A549 (cell line): ENCODE measurements around the gene MPPED2. TPM values are rescaled to one million over a fixed set of nuclear protein-coding genes. Genes with fewer than 3 reads are reported as not detected.

Source experiments
- ATAC-seq, 2 experiments: fragments of 200-7000 bp in 1 of 2; fragments of >200 bp in 1 of 2; cut with Nextera tagmentation in 1 of 2; cut with Tn5 transposase in 1 of 2; 3 replicates each; pipeline versions ENCODE4 v1.8.0 to v1.9.1; 2018 to 2020; ENCODE audit warnings: mild to moderate bottlenecking in 1 of 2, moderate library complexity in 1 of 2
- CTCF ChIA-PET: fragments of 300-600 bp; sonication (Branson Sonifier 250); formaldehyde crosslinking; extraction: SDS; loops from one replicate; lab custom pipeline; 2021; ENCODE audit warnings: antibody characterized with exemption, inconsistent platforms; lab: Yijun Ruan, JAX
- POLR2A ChIA-PET: fragments of 350-600 bp; formaldehyde crosslinking; extraction: SDS; loops from one replicate; lab custom pipeline; 2021; ENCODE audit warnings: antibody characterized with exemption, inconsistent platforms; lab: Yijun Ruan, JAX
- DNase-seq, 2 experiments: peaks; one replicate each; pipeline versions ENCODE4 v3.0.0 to v3.0.0-alpha.2; 2011 to 2016; ENCODE audit warnings: low read depth in 1 of 2, low spot score in 1 of 2
- FAIRE-seq: peaks from 2 replicates; lab custom pipeline; 2011; peaks lifted over from hg19 to GRCh38; lab: Jason Lieb, UNC
- H3K27ac ChIP-seq, 2 experiments: fragments of >200 bp; sonication (Bioruptor Twin); formaldehyde crosslinking; 3 replicates each; pipeline ENCODE4 v1.5.1; 2016 to 2017
- H3K4me1 ChIP-seq: fragments of >200 bp; sonication (Bioruptor Twin); formaldehyde crosslinking; 3 replicates; pipeline ENCODE4 v1.6.1; 2016
- H3K4me2 ChIP-seq: fragments of >200 bp; sonication (Bioruptor Twin); formaldehyde crosslinking; 3 replicates; pipeline ENCODE4 v1.6.1; 2016
- H3K4me3 ChIP-seq: fragments of >200 bp; sonication (Bioruptor Twin); formaldehyde crosslinking; 3 replicates; pipeline ENCODE4 v1.5.1; 2016
- H3K9me3 ChIP-seq: fragments of >200 bp; sonication (Bioruptor Twin); formaldehyde crosslinking; 3 replicates; pipeline ENCODE4 v1.6.1; 2016
- CBX8 ChIP-seq: fragments of 200-600 bp; sonication (generic); IDR thresholded peaks from 2 replicates; pipeline ENCODE4 v1.6.1; 2016
- CEBPB ChIP-seq, 2 experiments: fragments of >200 bp in 1 of 2; sonication (Bioruptor Twin) in 1 of 2; formaldehyde crosslinking in 1 of 2; IDR thresholded peaks; 2 replicates each; pipeline ENCODE4 v1.6.1; 2012 to 2016
- CHD2 ChIP-seq: fragments of 150-350 bp; IDR thresholded peaks from 2 replicates; pipeline ENCODE4 v1.6.1; 2014; ENCODE audit warnings: low read length; ENCODE audit not compliant: partially characterized antibody
- CHD4 ChIP-seq: fragments of 200-600 bp; sonication (generic); IDR thresholded peaks from 2 replicates; pipeline ENCODE4 v1.6.1; 2016; ENCODE audit warnings: antibody characterized with exemption, mild to moderate bottlenecking, borderline replicate concordance
- E2F6 ChIP-seq: IDR thresholded peaks from 2 replicates; pipeline ENCODE4 v1.6.1; 2012; ENCODE audit warnings: low read depth, borderline replicate concordance
- EP300 ChIP-seq, 2 experiments: fragments of >200 bp; sonication (Bioruptor Twin); formaldehyde crosslinking; IDR thresholded peaks; 2 replicates in 1 of 2; 3 replicates in 1 of 2; pipeline ENCODE4 v1.6.1; 2016 to 2017
- FOSB ChIP-seq: fragments of 250-450 bp; sonication (Bioruptor Pico); IDR thresholded peaks from 2 replicates; pipeline ENCODE4 v1.5.0; 2020; ENCODE audit warnings: mild to moderate bottlenecking, moderate library complexity
- FOSL2 ChIP-seq, 2 experiments: fragments of 450-650 bp in 1 of 2; fragments of >200 bp in 1 of 2; sonication (Bioruptor Twin) in 1 of 2; formaldehyde crosslinking; IDR thresholded peaks; 2 replicates each; pipeline versions ENCODE4 v1.5.0 to v1.6.1; 2016 to 2020; ENCODE audit warnings: mild to moderate bottlenecking in 1 of 2, moderate library complexity in 1 of 2
- HES2 ChIP-seq: fragments of >200 bp; sonication (Bioruptor Twin); formaldehyde crosslinking; IDR thresholded peaks from 2 replicates; pipeline ENCODE4 v1.6.1; 2016
- HOXA7 ChIP-seq: fragments of 250-450 bp; sonication (Bioruptor Pico); IDR thresholded peaks from 2 replicates; pipeline ENCODE4 v1.5.0; 2020; ENCODE audit warnings: mild to moderate bottlenecking, moderate library complexity
- HOXB13 ChIP-seq: fragments of 250-450 bp; sonication (Bioruptor Pico); IDR thresholded peaks from 2 replicates; pipeline ENCODE4 v1.5.0; 2020; ENCODE audit warnings: low read depth, mild to moderate bottlenecking, moderate library complexity
- JUN ChIP-seq, 2 experiments: fragments of >200 bp; sonication (Bioruptor Twin); formaldehyde crosslinking; IDR thresholded peaks; 2 replicates in 1 of 2; 3 replicates in 1 of 2; pipeline ENCODE4 v1.6.1; 2016 to 2017
- JUNB ChIP-seq: fragments of >200 bp; sonication (Bioruptor Twin); formaldehyde crosslinking; IDR thresholded peaks from 2 replicates; pipeline ENCODE4 v1.6.1; 2016
- KDM1A ChIP-seq: fragments of 200-600 bp; sonication (generic); IDR thresholded peaks from 2 replicates; pipeline ENCODE4 v1.6.1; 2016; ENCODE audit warnings: low read depth, mild to moderate bottlenecking
- MAFK ChIP-seq: fragments of 450-650 bp; IDR thresholded peaks from 2 replicates; pipeline ENCODE4 v1.6.1; 2014; ENCODE audit not compliant: partially characterized antibody
- NR3C1 ChIP-seq: fragments of >200 bp; sonication (Bioruptor Twin); formaldehyde crosslinking; IDR thresholded peaks from 3 replicates; pipeline ENCODE4 v1.6.1; 2017
- PHF8 ChIP-seq: fragments of 200-600 bp; sonication (generic); IDR thresholded peaks from 2 replicates; pipeline ENCODE4 v1.6.1; 2016; ENCODE audit warnings: low read depth, mild to moderate bottlenecking, antibody characterized with exemption, moderate library complexity, borderline replicate concordance
- POLR2A ChIP-seq: IDR thresholded peaks from 2 replicates; pipeline ENCODE4 v1.6.1; 2012; ENCODE audit warnings: mild to moderate bottlenecking, low read length
- RAD21 ChIP-seq, 2 experiments: fragments of >200 bp in 1 of 2; sonication (Bioruptor Twin) in 1 of 2; formaldehyde crosslinking in 1 of 2; IDR thresholded peaks in 1 of 2; conservative IDR thresholded peaks in 1 of 2; 2 replicates in 1 of 2; 3 replicates in 1 of 2; pipeline ENCODE4 v1.6.1; 2012 to 2018; ENCODE audit warnings: inconsistent platforms in 1 of 2
- TFCP2L1 ChIP-seq: fragments of 250-450 bp; sonication (Bioruptor Pico); IDR thresholded peaks from 2 replicates; pipeline ENCODE4 v1.5.0; 2021; ENCODE audit warnings: mild to moderate bottlenecking
- TP53 ChIP-seq: fragments of 250-450 bp; sonication (Bioruptor Pico); IDR thresholded peaks from 2 replicates; pipeline ENCODE4 v1.5.0; 2021; ENCODE audit warnings: mild to moderate bottlenecking, moderate library complexity
- ZFP36 ChIP-seq: fragments of 450-650 bp; IDR thresholded peaks from 2 replicates; pipeline ENCODE4 v1.6.1; 2014; ENCODE audit warnings: borderline replicate concordance; ENCODE audit not compliant: partially characterized antibody
- ZNF302 ChIP-seq: fragments of 250-450 bp; sonication (Bioruptor Pico); IDR thresholded peaks from 2 replicates; pipeline ENCODE4 v1.9.0; 2021; ENCODE audit warnings: inconsistent platforms, mild to moderate bottlenecking, moderate library complexity
- WGBS: methylation state at CpG from one replicate; pipeline ENCODE4 v1.1.6; 2017; ENCODE audit errors: missing lambda C conversion rate; 5-methylcytosine and 5-hydroxymethylcytosine counted together
- polyA plus RNA-seq, 4 experiments: library from polyadenylated mRNA; depleted of rRNA in 3 of 4; stranded (reverse); fragments of >200 nt; fragmentation: RNase III in 1 of 4; extraction: RNeasy Plus Mini Kit Qiagen cat#74134 plus additional on column Dnase treatment in 1 of 4; gene quantifications; 2 replicates in 3 of 4; 3 replicates in 1 of 4; pipeline ENCODE4 v1.2.3, GENCODE V29; 2011 to 2017
- TF ChIP-seq, protein P1 (sequence below): fragments of 250-450 bp; sonication (Bioruptor Pico); IDR thresholded peaks from 2 replicates; pipeline ENCODE4 v1.5.0; 2021; ENCODE audit warnings: mild to moderate bottlenecking, moderate library complexity, borderline replicate concordance
- TF ChIP-seq, protein P2 (sequence below): fragments of >200 bp; sonication (Bioruptor Twin); formaldehyde crosslinking; IDR thresholded peaks from 3 replicates; pipeline ENCODE4 v1.6.1; 2016

Gene MPPED2
- polyA plus RNA-seq, 2 of the 4 experiments (the other 2 are of a cell fraction): not detected

- Histone ChIP-seq H3K4me3 (no peak overlapping the region), H3K9me3 (no peaks in the 10 kb centered on the region), H3K4me2 (no peak overlapping the region), H3K4me1 (no peaks in the 10 kb centered on the region), H3K27ac (no peak overlapping the region)
- ChIA-PET CTCF (interaction anchor here (1.2 kb wide), 1 partner anchor 11 kb away, joined by 3 read pairs; no protein-coding TSS in a partner anchor), POLR2A (no interaction called here)
- ATAC-seq (no peak), DNase-seq (no peak), FAIRE-seq (no peak)
- TF ChIP-seq TP53: no peak
- TF ChIP-seq, protein P1, sequence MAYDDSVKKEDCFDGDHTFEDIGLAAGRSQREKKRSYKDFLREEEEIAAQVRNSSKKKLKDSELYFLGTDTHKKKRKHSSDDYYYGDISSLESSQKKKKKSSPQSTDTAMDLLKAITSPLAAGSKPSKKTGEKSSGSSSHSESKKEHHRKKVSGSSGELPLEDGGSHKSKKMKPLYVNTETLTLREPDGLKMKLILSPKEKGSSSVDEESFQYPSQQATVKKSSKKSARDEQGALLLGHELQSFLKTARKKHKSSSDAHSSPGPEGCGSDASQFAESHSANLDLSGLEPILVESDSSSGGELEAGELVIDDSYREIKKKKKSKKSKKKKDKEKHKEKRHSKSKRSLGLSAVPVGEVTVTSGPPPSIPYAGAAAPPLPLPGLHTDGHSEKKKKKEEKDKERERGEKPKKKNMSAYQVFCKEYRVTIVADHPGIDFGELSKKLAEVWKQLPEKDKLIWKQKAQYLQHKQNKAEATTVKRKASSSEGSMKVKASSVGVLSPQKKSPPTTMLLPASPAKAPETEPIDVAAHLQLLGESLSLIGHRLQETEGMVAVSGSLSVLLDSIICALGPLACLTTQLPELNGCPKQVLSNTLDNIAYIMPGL (CRISPR knock-in tag): no peak
- no peak for TF ChIP-seq MAFK
- no peak for TF ChIP-seq JUNB
- TF ChIP-seq FOSB (CRISPR knock-in tag): no peak
- TF ChIP-seq NR3C1: no peak
- no peak for TF ChIP-seq HOXB13 (CRISPR knock-in tag)
- no peak for TF ChIP-seq CHD4
- TF ChIP-seq FOSL2 (IDR thresholded peaks at IDR 0.05): no peak
- TF ChIP-seq FOSL2 (CRISPR knock-in tag; IDR thresholded peaks at IDR 0.05): no peak
- TF ChIP-seq CBX8: no peak
- TF ChIP-seq, protein P2, sequence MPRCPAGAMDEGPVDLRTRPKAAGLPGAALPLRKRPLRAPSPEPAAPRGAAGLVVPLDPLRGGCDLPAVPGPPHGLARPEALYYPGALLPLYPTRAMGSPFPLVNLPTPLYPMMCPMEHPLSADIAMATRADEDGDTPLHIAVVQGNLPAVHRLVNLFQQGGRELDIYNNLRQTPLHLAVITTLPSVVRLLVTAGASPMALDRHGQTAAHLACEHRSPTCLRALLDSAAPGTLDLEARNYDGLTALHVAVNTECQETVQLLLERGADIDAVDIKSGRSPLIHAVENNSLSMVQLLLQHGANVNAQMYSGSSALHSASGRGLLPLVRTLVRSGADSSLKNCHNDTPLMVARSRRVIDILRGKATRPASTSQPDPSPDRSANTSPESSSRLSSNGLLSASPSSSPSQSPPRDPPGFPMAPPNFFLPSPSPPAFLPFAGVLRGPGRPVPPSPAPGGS: no peak
- no peak for TF ChIP-seq JUN (IDR thresholded peaks at IDR 0.05)
- TF ChIP-seq CHD2: no peak
- no peak for TF ChIP-seq RAD21 (conservative IDR thresholded peaks at IDR 0.05 in 1 of 2, IDR thresholded peaks at IDR 0.05 in 1 of 2)
- no peak for TF ChIP-seq TFCP2L1 (CRISPR knock-in tag)
- TF ChIP-seq ZFP36: no peak
- no peak for TF ChIP-seq HES2
- TF ChIP-seq PHF8: no peak
- WGBS: 3% methylated on average over 4 of the region's 4 CpGs
Observed at GRCh38 chr11:30474151-30474954, 111.8 kb downstream of the MPPED2 start.

DNA sequence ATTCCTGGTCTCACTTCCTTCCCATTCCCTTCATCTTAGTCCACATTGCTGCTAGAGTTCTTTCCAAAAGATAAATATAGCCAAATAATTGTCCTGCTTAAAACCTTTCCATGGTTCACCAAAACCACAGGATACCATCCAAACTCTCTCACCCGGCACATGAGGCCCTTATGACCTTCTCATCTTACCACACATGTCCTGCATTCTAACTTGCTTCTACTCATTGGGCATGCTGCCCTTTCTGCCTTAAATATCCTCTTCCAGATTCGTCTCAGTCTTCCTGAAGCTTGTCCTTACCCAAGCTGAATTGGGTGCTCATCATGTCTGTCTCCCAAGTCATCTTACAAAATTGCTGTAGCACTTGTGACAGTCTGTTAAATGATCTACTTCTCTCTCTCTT is 114.9 kb downstream of the MPPED2 start:
- no peak overlapping the region for H3K4me3 ChIP-seq
- DNase-seq (no peak), FAIRE-seq (no peak), ATAC-seq (no peak)
- TF ChIP-seq CEBPB (IDR thresholded peaks at IDR 0.05) (no peak), TFCP2L1 (CRISPR knock-in tag) (no peak), HOXA7 (CRISPR knock-in tag) (no peak), HES2 (no peak), KDM1A (no peak), ZNF302 (CRISPR knock-in tag) (no peak), E2F6 (no peak), EP300 (IDR thresholded peaks at IDR 0.05) (no peak), POLR2A (no peak)
- 5% methylated on average over 2 of the region's 2 CpGs for whole genome bisulfite sequencing
- H3K4me1 ChIP-seq: no peaks in the 10 kb centered on the region
- CTCF ChIA-PET: no interaction called here
- no peak overlapping the region for H3K4me2 ChIP-seq
- no peaks in the 10 kb centered on the region for H3K9me3 ChIP-seq
- POLR2A ChIA-PET: no interaction called here
- no peak overlapping the region for H3K27ac ChIP-seq
